CD8-positive, alpha-beta memory T cell (primary cell): ENCODE results near the gene WNT10A. TPM values are rescaled to one million over a fixed set of nuclear protein-coding genes. Genes with fewer than 3 reads are reported as not detected.
A peak's percentile ranks its signal among the peaks of the same experiment; 100 is the strongest.

Experiments
- CTCF ChIA-PET: fragments of 350-600 bp; sonication (Branson Sonifier 250); formaldehyde crosslinking; loops from one replicate; lab custom pipeline; 2021; ENCODE audit warnings: antibody characterized with exemption; lab: Charles Lee
- POLR2A ChIA-PET: fragments of 350-600 bp; sonication (Branson Sonifier 250); formaldehyde crosslinking; loops from one replicate; lab custom pipeline; 2021; ENCODE audit warnings: antibody characterized with exemption; lab: Charles Lee
- DNase-seq, 5 donors: peaks; one replicate each; pipeline versions ENCODE4 v3.0.0 to v3.0.0-alpha.2; 2020 to 2022; ENCODE audit warnings: mixed read lengths in 1 of 5
- H3K27ac ChIP-seq: one replicate; pipeline ENCODE4 v1.7.0; 2013; ENCODE audit warnings: low read depth, mild to moderate bottlenecking, low read length, moderate library complexity
- H3K27me3 ChIP-seq: 2 replicates; pipeline ENCODE4 v1.7.0; 2013; ENCODE audit warnings: low read length, mild to moderate bottlenecking; ENCODE audit not compliant: insufficient read depth, poor library complexity, severe bottlenecking
- H3K36me3 ChIP-seq: 2 replicates; pipeline ENCODE4 v1.7.0; 2013; ENCODE audit warnings: mild to moderate bottlenecking, low read length, moderate library complexity; ENCODE audit not compliant: insufficient read depth
- H3K4me1 ChIP-seq: 2 replicates; pipeline ENCODE4 v1.7.0; 2013; ENCODE audit warnings: mild to moderate bottlenecking, low read length, moderate library complexity; ENCODE audit not compliant: insufficient read depth
- H3K4me3 ChIP-seq: 2 replicates; pipeline ENCODE4 v1.7.0; 2013; ENCODE audit warnings: mild to moderate bottlenecking, low read length
- H3K9me3 ChIP-seq: 2 replicates; pipeline ENCODE4 v1.7.0; 2013; ENCODE audit warnings: mild to moderate bottlenecking, low read length
- H3K27ac Mint-ChIP-seq, 8 donors: one replicate each; pipeline ENCODE4 v1.8.0; 2020 to 2021; ENCODE audit warnings: mixed read lengths in 8 of 8, mild to moderate bottlenecking in 6 of 8, inconsistent platforms in 3 of 8, moderate library complexity in 3 of 8
- H3K27me3 Mint-ChIP-seq, 2 donors: one replicate each; pipeline ENCODE4 v1.8.0; 2020 to 2021; ENCODE audit warnings: mixed read lengths in 2 of 2, mild to moderate bottlenecking in 1 of 2, moderate library complexity in 1 of 2
- H3K36me3 Mint-ChIP-seq, 3 donors: one replicate each; pipeline ENCODE4 v1.8.0; 2020 to 2021; ENCODE audit warnings: mixed read lengths in 3 of 3, inconsistent platforms in 1 of 3, mild to moderate bottlenecking in 1 of 3
- H3K4me1 Mint-ChIP-seq, 3 donors: one replicate each; pipeline ENCODE4 v1.8.0; 2020 to 2021; ENCODE audit warnings: mixed read lengths in 3 of 3, inconsistent platforms in 1 of 3, mild to moderate bottlenecking in 1 of 3
- H3K4me3 Mint-ChIP-seq, 7 donors: one replicate each; pipeline ENCODE4 v1.8.0; 2020 to 2021; ENCODE audit warnings: mixed read lengths in 7 of 7, mild to moderate bottlenecking in 6 of 7, moderate library complexity in 4 of 7, inconsistent platforms in 2 of 7
- H3K9me3 Mint-ChIP-seq, 5 donors: one replicate each; pipeline ENCODE4 v1.8.0; 2020 to 2022; ENCODE audit warnings: mixed read lengths in 5 of 5, mild to moderate bottlenecking in 3 of 5, moderate library complexity in 2 of 5, inconsistent platforms in 1 of 5
- polyA plus RNA-seq: library from polyadenylated mRNA; unstranded; fragments of 300-500 nt; fragmentation: Illumina TruSeq; gene quantifications from one replicate; pipeline ENCODE4 v1.2.3, GENCODE V29; 2021
- total RNA-seq, 2 experiments: library from RNA; stranded (reverse); gene quantifications; one replicate each; pipeline ENCODE4 v1.2.3, GENCODE V29; 2021

Gene WNT10A
- total and polyA plus RNA-seq, 3 experiments from 2014 or later: 1.0 to 1.5 (median 1.1) TPM

DNA sequence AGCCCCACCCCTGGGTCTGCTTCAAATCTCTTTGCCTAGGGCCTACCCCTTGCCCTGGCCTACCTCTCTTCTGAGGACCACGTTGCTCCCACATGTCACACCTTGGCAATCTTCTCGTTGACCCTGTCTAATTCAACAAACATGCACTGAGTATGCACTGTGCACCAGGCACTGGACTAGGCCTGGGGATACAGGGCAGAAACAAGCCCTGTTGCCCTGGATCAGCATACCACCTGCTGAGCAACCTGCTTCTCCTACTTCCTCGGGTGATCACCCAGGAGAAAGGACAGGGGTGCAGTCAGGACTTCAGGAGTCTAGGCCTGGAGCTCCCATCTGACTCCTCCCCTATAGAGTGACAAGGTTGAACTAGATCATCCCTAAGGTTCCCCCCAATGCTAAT, 9.7 kb downstream of the WNT10A start:
- peaks cover 33% of the 10 kb centered on the region for H3K4me1 ChIP-seq
- DNase-seq: no peak

DNA sequence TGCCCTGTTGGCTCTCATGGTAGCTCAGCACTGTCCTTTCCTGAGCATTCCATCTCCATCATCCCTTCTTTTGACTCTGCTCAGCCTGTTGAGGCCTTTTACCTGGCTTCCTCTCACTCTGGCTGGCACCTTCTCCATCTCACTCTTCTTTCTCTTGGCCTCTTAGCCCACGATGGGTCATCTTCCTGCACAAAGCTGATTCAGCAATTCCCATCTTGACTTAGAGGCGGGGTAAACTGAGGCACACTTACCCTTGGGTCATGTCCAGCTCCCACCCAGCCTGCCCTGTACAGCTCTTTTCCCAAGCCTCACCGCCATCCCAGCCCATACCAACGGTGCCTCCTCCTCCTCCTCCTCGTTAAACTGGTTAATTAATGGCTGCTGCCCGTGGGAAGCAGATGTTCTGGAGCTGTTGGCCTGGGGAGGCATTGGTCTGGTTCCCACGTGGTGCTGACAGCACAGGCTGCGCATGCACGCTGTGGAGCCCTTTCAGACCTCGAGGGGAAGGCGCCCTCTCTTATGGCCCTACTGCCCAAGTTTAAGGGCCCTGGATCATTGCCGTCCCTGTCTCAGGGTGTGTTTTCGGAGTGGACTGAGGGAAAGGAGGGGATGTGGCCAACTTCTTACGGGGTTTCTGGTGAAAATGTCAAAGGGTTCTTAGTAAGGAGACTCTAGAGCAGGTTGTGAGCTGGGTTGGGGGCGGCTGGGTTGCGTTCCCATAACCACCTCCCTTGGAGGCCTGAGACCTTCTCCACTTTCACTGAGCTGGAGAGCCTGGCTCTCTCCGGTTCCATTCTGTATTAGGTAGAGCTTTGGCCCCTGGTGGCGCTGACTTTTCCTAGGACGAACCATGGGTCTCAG, 10.9 kb downstream of the WNT10A start:
- H3K9me3 Mint-ChIP-seq: peaks cover 0 to 2% (median 0%) of the 10 kb centered on the region in 5 donors
- H3K27me3 Mint-ChIP-seq: peaks cover 0 to 13% of the 10 kb centered on the region in 2 donors
- Histone ChIP-seq H3K9me3 (no peaks in the 10 kb centered on the region), H3K27ac (no peak overlapping the region), H3K4me3 (no peak overlapping the region), H3K4me1 (peaks cover 45% of the 10 kb centered on the region), H3K36me3 (no peaks in the 10 kb centered on the region), H3K27me3 (no peaks in the 10 kb centered on the region)
- H3K4me3 Mint-ChIP-seq: peak overlapping the region in 4 of 7 donors; percentile 51 to 69 (median 60)
- DNase-seq: no peak
- peaks cover 0 to 2% (median 0%) of the 10 kb centered on the region in 3 donors for H3K36me3 Mint-ChIP-seq
- H3K27ac Mint-ChIP-seq: peak overlapping the region; percentile 87 to 99 (median 98)
- ChIA-PET CTCF (interaction anchor here (0.8 to 15.8 kb wide), 3 partner anchors 13 to 181 kb away, joined by 3 to 1010 read pairs (median 6); partner anchors contain the start of genes TTLL4 and WNT10A), POLR2A (interaction anchor here (0.7 to 8.3 kb wide), 3 partner anchors 10 to 691 kb away, joined by 3 to 130 read pairs (median 6); partner anchors contain the start of genes WNT10A and ZFAND2B)
- peaks cover 41 to 60% (median 57%) of the 10 kb centered on the region in 3 donors for H3K4me1 Mint-ChIP-seq

More for the DNA sequence above, 9.7 kb downstream of the WNT10A start:
- Histone ChIP-seq H3K27ac (no peak overlapping the region), H3K4me3 (no peak overlapping the region), H3K27me3 (no peaks in the 10 kb centered on the region), H3K36me3 (no peaks in the 10 kb centered on the region), H3K9me3 (no peaks in the 10 kb centered on the region)
- Mint-ChIP-seq H3K4me3 (peak overlapping the region in 1 of 7 donors; percentile 69), H3K9me3 (no peaks in the 10 kb centered on the region), H3K36me3 (peaks cover 0 to 2% (median 0%) of the 10 kb centered on the region in 3 donors), H3K27ac (peak overlapping the region in 6 of 8 donors; percentile 79 to 99 (median 92)), H3K27me3 (peaks cover 0 to 13% of the 10 kb centered on the region in 2 donors), H3K4me1 (peaks cover 30 to 55% (median 45%) of the 10 kb centered on the region in 3 donors)
- CTCF ChIA-PET: interaction anchor here (15.8 to 23.1 kb wide), 2 partner anchors 7 to 12 kb away, joined by 1010 read pairs; partner anchors contain the start of gene WNT10A
- POLR2A ChIA-PET: no interaction called here

DNA sequence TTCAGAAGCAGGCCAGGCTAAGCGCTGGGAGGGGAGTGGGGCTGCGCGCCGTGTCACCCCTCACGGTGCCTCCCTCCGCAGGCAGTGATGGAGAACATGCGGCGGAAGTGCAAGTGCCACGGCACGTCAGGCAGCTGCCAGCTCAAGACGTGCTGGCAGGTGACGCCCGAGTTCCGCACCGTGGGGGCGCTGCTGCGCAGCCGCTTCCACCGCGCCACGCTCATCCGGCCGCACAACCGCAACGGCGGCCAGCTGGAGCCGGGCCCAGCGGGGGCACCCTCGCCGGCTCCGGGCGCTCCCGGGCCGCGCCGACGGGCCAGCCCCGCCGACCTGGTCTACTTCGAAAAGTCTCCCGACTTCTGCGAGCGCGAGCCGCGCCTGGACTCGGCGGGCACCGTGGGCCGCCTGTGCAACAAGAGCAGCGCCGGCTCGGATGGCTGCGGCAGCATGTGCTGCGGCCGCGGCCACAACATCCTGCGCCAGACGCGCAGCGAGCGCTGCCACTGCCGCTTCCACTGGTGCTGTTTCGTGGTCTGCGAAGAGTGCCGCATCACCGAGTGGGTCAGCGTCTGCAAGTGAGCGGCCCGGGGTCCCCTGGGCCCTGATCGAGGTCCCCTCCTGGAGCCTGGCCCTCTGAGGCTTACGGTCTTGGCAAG, 12.2 kb downstream of the WNT10A start:
- ChIA-PET CTCF (interaction anchor here (0.6 to 15.8 kb wide), 6 partner anchors 14 to 530 kb away, joined by 3 to 1010 read pairs (median 3); partner anchors contain the start of genes BCS1L, CDK5R2, WNT10A and ZNF142), POLR2A (interaction anchor here (1.0 to 8.3 kb wide), 5 partner anchors 11 to 314 kb away, joined by 3 to 130 read pairs (median 3); partner anchors contain the start of genes BCS1L, WNT10A, ZFAND2B and ZNF142)
- Mint-ChIP-seq H3K27me3 (peaks cover 0 to 13% of the 10 kb centered on the region in 2 donors), H3K4me1 (peaks cover 44 to 64% (median 60%) of the 10 kb centered on the region in 3 donors), H3K36me3 (peaks cover 0 to 2% (median 0%) of the 10 kb centered on the region in 3 donors), H3K27ac (peak overlapping the region; percentile 87 to 99 (median 98)), H3K9me3 (peaks cover 0 to 2% (median 0%) of the 10 kb centered on the region in 5 donors), H3K4me3 (peak overlapping the region; percentile 57 to 84 (median 75))
- no peaks in the 10 kb centered on the region for H3K9me3 ChIP-seq
- H3K4me1 ChIP-seq: peaks cover 58% of the 10 kb centered on the region
- H3K36me3 ChIP-seq: no peaks in the 10 kb centered on the region
- H3K27me3 ChIP-seq: no peaks in the 10 kb centered on the region
- H3K27ac ChIP-seq: peak overlapping the region; percentile 70
- peak overlapping the region; percentile 57 for H3K4me3 ChIP-seq
- peak; percentile 81 to 93 (median 93) for DNase-seq

DNA sequence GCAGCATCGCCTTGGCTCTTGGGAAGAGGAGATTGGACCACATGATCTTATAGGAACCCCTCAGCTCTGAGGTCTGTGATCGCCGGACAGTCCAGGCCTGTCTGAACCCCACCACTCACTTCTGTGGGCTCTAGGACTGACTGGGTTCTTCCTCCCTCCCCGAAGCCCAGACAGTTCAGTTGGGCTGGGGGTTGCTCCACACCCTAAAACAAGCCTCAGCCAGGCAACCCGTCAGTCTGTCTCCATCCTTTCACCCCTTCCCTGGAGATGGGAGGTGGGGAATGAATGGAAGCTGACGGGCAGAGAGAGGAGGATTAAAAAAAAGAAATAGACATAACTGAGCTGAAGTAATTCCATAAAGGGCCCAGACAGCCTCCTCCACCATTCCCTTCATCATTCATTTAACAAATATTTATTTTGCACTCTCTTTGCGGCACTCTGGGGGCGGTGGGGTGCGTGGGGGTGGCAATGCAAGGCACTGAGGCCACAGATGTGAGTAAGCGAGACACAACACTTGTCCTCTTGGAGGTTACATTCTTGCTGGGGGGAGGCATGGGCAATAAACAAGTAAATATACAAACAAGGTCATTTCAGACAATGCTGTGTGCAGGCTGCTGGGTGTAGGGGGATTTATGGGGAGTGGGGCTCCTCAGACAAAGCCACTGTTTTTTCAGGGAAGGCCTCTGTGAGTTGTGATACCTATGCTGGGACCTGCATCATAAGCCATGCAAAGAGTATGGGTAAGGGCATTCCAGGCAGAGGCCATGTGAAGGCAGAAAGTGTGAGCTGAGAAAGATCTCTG, 12.9 kb downstream of the WNT10A start:
- no peaks in the 10 kb centered on the region for H3K27me3 ChIP-seq
- Mint-ChIP-seq H3K4me3 (peak overlapping the region; percentile 57 to 84 (median 75)), H3K9me3 (peaks cover 0 to 2% (median 0%) of the 10 kb centered on the region in 5 donors), H3K27me3 (peaks cover 0 to 13% of the 10 kb centered on the region in 2 donors), H3K36me3 (peaks cover 0 to 2% (median 0%) of the 10 kb centered on the region in 3 donors), H3K4me1 (peaks cover 49 to 71% (median 67%) of the 10 kb centered on the region in 3 donors), H3K27ac (peak overlapping the region; percentile 87 to 99 (median 98))
- ChIA-PET CTCF (interaction anchor here (0.6 to 15.8 kb wide), 5 partner anchors 15 to 531 kb away, joined by 3 to 1010 read pairs (median 3); partner anchors contain the start of genes BCS1L, CDK5R2, WNT10A and ZNF142), POLR2A (interaction anchor here (0.5 to 8.3 kb wide), 5 partner anchors 12 to 553 kb away, joined by 3 to 130 read pairs (median 3); partner anchors contain the start of genes BCS1L, WNT10A and ZNF142)
- peak overlapping the region; percentile 57 for H3K4me3 ChIP-seq
- DNase-seq: no peak
- H3K9me3 ChIP-seq: no peaks in the 10 kb centered on the region
- H3K27ac ChIP-seq: peak overlapping the region; percentile 70
- no peaks in the 10 kb centered on the region for H3K36me3 ChIP-seq
- H3K4me1 ChIP-seq: peaks cover 65% of the 10 kb centered on the region

DNA sequence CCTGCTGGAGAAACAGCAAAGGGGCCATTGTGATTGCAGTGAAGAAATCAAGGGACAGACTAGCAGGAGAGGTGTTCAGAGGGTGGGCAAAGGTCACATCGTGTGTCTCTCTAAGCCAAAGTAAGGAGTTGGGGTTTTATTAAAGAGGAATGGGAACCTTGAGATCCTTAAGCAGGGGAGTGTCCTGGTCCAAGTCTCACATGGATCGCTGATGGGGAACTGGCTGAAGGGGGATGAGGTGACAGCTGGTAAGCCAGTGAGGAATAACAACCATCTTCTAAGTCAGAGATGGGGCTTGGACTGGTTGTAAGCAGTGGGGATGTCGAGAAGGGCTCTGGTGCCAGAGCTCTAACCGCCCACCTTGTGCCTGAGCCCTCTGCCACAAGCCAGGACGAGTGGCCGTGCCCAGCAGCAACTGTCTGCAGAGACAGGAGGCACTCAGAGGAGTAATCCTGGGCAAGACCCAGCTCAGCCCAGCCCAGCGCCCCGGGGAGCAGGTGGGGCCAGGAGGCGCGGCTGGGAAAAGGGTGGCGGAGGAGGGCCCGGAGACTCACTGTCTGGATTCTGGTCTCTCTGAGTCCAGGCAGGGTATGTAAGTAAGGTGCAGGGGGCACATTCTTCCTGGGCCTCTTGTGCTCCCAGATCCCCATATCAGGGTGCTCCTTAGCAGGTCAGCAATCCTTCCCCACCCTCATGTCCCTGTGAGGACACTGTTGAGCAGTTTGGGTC, 13.7 kb downstream of the WNT10A start:
- H3K36me3 Mint-ChIP-seq: peaks cover 0 to 2% (median 0%) of the 10 kb centered on the region in 3 donors
- DNase-seq: no peak
- CTCF ChIA-PET: interaction anchor here (15.8 kb wide), 1 partner anchor 15 kb away, joined by 1010 read pairs; the partner anchor contains the start of gene WNT10A
- no peaks in the 10 kb centered on the region for H3K27me3 ChIP-seq
- peaks cover 52 to 73% (median 69%) of the 10 kb centered on the region in 3 donors for H3K4me1 Mint-ChIP-seq
- peaks cover 0 to 2% (median 0%) of the 10 kb centered on the region in 5 donors for H3K9me3 Mint-ChIP-seq
- peak overlapping the region; percentile 57 for H3K4me3 ChIP-seq
- H3K4me3 Mint-ChIP-seq: peak overlapping the region; percentile 57 to 83 (median 75)
- H3K27ac ChIP-seq: no peak overlapping the region
- peaks cover 0 to 18% of the 10 kb centered on the region in 2 donors for H3K27me3 Mint-ChIP-seq
- H3K36me3 ChIP-seq: no peaks in the 10 kb centered on the region
- H3K27ac Mint-ChIP-seq: peak overlapping the region; percentile 23 to 99 (median 98)
- no peaks in the 10 kb centered on the region for H3K9me3 ChIP-seq
- POLR2A ChIA-PET: interaction anchor here (0.5 to 8.3 kb wide), 3 partner anchors 12 to 552 kb away, joined by 3 to 130 read pairs (median 3); partner anchors contain the start of gene WNT10A
- peaks cover 67% of the 10 kb centered on the region for H3K4me1 ChIP-seq

DNA sequence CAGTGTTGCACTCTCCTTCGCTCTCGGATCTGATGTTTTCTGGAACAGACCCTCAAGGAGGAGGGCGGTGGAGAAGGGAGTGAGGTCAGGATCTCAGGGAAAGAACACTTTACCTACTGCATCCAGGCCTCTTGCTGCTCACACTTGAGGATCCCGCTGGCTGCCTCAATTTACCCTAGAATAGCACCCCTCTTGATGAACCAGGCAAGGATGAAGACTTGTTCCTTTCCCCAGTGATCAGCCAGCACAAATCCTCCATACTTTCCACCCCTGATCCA, 14.2 kb downstream of the WNT10A start:
- peaks cover 0 to 20% of the 10 kb centered on the region in 2 donors for H3K27me3 Mint-ChIP-seq
- peak overlapping the region in 5 of 7 donors; percentile 2 to 75 (median 18) for H3K4me3 Mint-ChIP-seq
- no peak for DNase-seq
- Histone ChIP-seq H3K4me3 (no peak overlapping the region), H3K27me3 (peaks cover 4% of the 10 kb centered on the region), H3K9me3 (no peaks in the 10 kb centered on the region), H3K4me1 (peaks cover 67% of the 10 kb centered on the region), H3K27ac (no peak overlapping the region), H3K36me3 (no peaks in the 10 kb centered on the region)
- CTCF ChIA-PET: interaction anchor here (15.8 kb wide), 1 partner anchor 16 kb away, joined by 1010 read pairs; the partner anchor contains the start of gene WNT10A
- peaks cover 0 to 2% (median 0%) of the 10 kb centered on the region in 3 donors for H3K36me3 Mint-ChIP-seq
- POLR2A ChIA-PET: interaction anchor here (8.3 kb wide), 1 partner anchor 13 kb away, joined by 130 read pairs; the partner anchor contains the start of gene WNT10A
- peak overlapping the region; percentile 54 to 99 (median 98) for H3K27ac Mint-ChIP-seq
- H3K9me3 Mint-ChIP-seq: peaks cover 0 to 2% (median 0%) of the 10 kb centered on the region in 5 donors
- H3K4me1 Mint-ChIP-seq: peaks cover 52 to 73% (median 69%) of the 10 kb centered on the region in 3 donors
